ENCODE data around the gene VIL1.

VIL1 gene

GRCh38 chr2:218438596-218438995, 19.7 kb downstream of the VIL1 start:
- no peak for DNase-seq (ENCODE audit: low spot score)

GRCh38 chr2:218444692-218445357, 25.9 kb downstream of the VIL1 start:
- DNase-seq (ENCODE audit: low spot score), result no peak

GRCh38 chr2:218445602-218446001, 26.7 kb downstream of the VIL1 start:
- DNase-seq (ENCODE audit: low spot score), result no peak

- DNase-seq (ENCODE audit: low spot score), result no peak
Observed at GRCh38 chr2:218446547-218446946, 27.6 kb downstream of the VIL1 start.

- DNase-seq (ENCODE audit: low spot score), result no peak
Observed at GRCh38 chr2:218447072-218447471, 28.1 kb downstream of the VIL1 start.

- no peak for DNase-seq (ENCODE audit: low spot score)
Observed at GRCh38 chr2:218448934-218449333, 30.0 kb downstream of the VIL1 start.

GRCh38 chr2:218452079-218452478, 33.2 kb downstream of the VIL1 start:
- DNase-seq (ENCODE audit: low spot score), result no peak

- DNase-seq (ENCODE audit: low spot score), result no peak
Observed at GRCh38 chr2:218456849-218457248, 37.9 kb downstream of the VIL1 start.

GRCh38 chr2:218458598-218458997, 39.7 kb downstream of the VIL1 start:
- DNase-seq (ENCODE audit: low spot score), result no peak

- DNase-seq (ENCODE audit: low spot score), result no peak
Observed at GRCh38 chr2:218465987-218466633, 47.2 kb downstream of the VIL1 start.

- DNase-seq (ENCODE audit: low spot score), result no peak
Observed at GRCh38 chr2:218470448-218470847, 51.5 kb downstream of the VIL1 start.

- no peak for DNase-seq (ENCODE audit: low spot score)
Observed at GRCh38 chr2:218471036-218471435, 52.1 kb downstream of the VIL1 start.

GRCh38 chr2:218471982-218472381, 53.1 kb downstream of the VIL1 start:
- no peak for DNase-seq (ENCODE audit: low spot score)

- DNase-seq (ENCODE audit: low spot score), result no peak
Observed at GRCh38 chr2:218472988-218473387, 54.1 kb downstream of the VIL1 start.

- DNase-seq (ENCODE audit: low spot score), result no peak
Observed at GRCh38 chr2:218474527-218474926, 55.6 kb downstream of the VIL1 start.

- DNase-seq (ENCODE audit: low spot score), result no peak
Observed at GRCh38 chr2:218476676-218477075, 57.8 kb downstream of the VIL1 start.

GRCh38 chr2:218477247-218477646, 58.3 kb downstream of the VIL1 start:
- no peak for DNase-seq (ENCODE audit: low spot score)

GRCh38 chr2:218478544-218478943, 59.6 kb downstream of the VIL1 start:
- no peak for DNase-seq (ENCODE audit: low spot score)

- no peak for DNase-seq (ENCODE audit: low spot score)
Observed at GRCh38 chr2:218479595-218479994, 60.7 kb downstream of the VIL1 start.

GRCh38 chr2:218482651-218483050, 63.7 kb downstream of the VIL1 start:
- DNase-seq (ENCODE audit: low spot score), result no peak

GRCh38 chr2:218485986-218486667, 67.2 kb downstream of the VIL1 start:
- no peak for DNase-seq (ENCODE audit: low spot score)

- no peak for DNase-seq (ENCODE audit: low spot score)
Observed at GRCh38 chr2:218500501-218501060, 81.7 kb downstream of the VIL1 start.

- DNase-seq (ENCODE audit: low spot score), result no peak
Observed at GRCh38 chr2:218501665-218502064, 82.7 kb downstream of the VIL1 start.
